G401.6 (cell line): ENCODE data around the gene NUDT12.

Experiments used
- FAIRE-seq: peaks from 2 replicates; lab custom pipeline; 2012; peaks lifted over from hg19 to GRCh38; lab: Jason Lieb, UNC

The NUDT12 gene

DNA sequence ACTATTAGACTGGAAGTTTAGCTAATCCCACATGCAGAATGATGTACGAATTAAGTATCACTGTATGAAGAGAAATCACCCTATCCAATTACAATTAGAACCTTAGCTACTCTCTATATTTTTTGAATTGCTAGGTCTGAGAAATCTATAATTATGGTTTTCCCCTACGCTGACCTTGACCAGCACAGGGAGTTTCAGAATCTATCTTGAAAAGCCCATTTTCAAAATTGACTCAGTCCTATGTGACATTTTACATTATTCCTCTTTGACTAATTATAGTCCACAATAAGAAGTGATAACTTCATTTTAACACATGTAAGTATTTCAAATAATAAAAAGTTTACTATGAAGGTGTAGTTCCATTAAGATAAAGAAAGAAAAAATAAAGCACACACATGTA lies 21.5 kb downstream of the NUDT12 start:
- peak; percentile 47 for FAIRE-seq

DNA sequence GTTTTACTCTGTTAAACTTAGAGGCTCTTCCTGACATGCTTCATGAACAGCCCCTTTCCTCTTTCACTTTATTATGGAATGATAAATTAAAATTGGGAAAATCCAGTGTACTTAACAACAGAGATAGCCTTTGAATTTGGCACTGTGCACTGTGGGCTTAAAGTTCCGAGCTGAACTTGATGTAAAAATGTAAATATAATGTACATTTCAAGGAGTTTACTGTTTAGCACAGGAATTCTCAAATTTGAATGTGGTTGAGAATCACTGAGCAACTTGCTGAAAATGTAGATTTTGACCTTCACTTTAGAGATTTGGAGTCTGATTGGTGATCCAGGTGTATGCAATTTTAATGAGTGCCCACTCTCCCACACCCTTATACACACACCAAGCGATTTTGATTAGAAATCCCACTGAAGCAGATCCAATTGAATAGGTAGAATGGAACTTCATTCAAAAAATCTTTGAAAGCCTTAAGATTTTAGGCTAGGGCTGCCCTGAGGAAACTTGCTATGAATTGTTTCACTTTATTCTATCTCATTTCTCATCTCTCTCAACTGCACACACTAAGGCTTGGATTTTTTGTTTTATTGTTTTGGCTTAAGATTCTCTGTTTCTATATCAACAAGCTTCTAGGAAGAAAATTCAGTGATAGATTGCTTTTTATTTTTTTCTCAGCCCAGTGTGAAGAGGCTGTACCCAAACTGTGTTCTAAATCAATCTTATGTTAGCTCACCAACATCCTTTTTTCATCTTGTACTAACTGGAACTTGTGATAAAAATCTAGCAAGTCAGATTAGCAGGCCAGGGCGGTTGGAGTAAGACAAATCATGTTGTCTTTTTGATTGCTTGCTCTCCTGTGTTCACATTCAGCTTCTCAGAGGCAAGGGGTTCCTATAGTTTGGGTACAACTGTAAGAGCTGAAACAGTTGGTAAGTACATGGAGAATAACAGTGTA lies 22.9 kb downstream of the NUDT12 start:
- no peak for FAIRE-seq

DNA sequence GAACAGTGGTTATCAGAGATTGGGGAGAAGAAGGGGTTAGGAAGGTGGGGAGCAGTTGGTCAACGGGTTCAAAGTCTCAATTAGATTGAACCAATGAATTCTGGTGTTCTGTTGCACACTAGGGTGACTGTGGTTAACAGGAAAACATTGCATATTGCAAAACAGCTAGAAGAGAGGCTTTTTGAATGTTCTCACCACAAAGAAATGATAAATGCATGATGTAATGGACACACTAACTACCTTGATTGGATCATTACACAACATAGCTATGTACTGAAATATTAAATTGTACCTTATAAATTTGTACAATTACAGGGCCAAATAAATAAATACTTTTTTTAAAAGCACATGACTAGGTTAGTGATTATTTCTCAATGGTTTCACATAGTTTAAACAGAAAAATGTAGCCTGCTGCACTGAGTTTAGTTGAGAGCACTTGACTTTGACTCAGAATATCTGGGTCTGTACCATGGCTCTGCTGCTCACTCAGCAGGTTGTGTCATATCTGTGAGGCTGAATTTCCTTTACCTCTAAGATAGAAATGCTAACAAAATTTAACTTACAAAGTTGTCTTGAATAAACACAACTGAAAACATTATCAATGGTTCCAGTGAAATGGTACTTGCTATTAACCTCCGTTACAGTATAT lies 30.4 kb downstream of the NUDT12 start:
- FAIRE-seq, result no peak

DNA sequence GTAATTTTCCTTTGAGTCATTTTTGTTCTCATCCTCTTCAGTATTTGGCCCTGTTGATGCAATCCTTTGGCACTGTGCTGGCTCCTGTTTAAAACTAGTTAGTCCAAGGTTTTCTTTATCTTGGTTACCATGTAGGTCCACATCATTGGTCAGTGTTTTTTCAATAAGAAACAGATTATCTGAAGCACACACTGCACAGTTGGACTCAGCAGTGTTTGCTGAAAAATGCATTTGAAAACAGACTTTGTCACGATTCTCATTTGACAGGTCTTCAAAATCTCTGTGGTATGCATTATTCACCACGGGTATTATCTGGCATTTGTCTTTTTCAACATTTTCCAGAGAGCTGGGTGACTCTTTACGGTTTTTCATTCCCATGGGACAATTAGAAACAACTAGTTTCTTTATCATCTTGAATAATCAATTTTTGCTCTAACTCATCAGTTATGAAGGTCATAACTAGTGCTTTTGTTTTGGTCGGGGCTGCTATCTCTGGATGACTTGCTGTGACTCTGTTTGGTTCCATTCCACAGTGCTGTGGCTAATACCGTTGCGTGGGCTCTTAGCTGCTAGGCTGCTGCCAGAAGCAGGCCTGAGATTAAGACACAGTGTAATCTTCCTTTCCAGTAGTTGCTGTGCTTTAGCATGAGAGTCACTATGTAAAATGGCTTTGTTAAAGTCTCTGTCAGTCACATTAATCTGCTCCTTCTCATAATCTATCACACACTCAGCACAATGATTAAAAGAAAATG lies 36.2 kb downstream of the NUDT12 start:
- FAIRE-seq, result no peak

DNA sequence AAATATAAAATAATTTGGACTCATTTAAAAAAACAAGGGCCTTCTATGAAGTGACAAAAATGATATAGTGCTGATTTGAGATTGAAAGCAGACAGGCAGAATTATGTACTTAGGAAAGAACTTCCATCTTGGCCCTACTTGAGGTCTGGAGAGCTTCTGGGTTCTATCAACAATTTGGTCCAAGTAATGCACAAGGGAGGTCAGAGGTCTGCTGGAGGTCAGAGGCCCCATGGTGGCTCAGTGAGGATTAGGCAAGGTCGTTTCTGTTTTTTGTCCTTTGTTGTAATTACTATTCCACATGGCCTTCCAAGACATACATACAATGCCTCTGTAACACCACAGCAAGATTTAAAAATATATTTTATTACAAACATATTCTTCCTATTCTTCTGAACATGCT lies 37.2 kb downstream of the NUDT12 start:
- FAIRE-seq, result no peak

DNA sequence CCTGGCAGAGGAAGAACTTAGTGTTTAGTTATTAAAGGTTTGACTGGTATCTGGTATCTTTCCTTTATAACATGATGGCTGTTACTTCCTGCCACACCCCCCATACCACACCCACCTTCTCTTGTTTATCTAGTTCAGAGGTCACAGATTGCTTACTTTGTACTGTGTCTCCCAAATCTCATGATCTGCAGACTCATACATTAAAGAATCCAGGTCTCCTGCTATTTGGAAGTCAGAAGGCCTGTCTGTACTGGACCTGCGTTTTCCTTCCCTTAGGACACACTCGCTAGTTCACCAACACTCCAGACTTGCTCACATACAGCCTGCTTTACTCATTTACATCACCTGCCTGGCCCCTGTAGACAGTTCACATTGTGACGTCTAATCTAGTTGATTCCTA lies 39.3 kb downstream of the NUDT12 start:
- FAIRE-seq, result no peak

DNA sequence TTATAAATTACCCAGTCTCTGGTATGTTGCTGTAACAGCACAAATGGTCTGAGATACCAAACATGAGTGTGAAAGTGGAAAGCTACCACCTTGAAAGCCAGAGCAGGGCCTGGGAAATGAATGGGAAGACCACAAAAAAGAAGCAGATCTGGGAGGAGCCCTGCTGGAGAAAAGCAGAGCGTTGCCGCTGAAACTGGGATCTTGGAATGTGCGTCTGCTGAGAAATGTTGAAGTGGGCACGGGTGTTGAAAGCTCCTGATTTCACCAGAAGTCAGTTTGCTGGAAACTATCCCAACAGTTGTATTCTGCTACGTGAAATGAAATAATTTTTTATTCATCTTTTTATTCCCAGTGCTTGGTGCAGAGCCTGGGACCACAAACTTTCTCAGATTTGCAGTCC lies 40.0 kb downstream of the NUDT12 start:
- no peak for FAIRE-seq

DNA sequence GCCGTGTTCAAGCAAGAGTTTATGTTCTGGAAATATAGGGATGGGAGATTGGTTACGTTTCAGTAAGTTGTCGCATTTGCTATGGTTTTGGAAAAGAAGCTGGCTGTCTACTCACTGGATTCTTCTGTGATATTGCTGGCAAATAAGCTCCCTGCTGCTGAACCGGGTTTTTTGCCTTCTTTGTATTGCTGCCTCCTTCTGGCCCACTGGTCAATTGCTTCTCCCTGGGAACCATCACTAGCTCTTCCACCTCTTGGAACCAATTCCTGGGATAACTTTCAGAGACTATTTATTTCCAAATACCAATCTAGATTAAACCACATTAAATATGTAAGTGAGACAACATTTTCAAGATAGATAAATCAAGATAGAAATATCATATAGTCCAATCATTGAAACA lies 43.0 kb downstream of the NUDT12 start:
- peak; percentile 49 for FAIRE-seq

DNA sequence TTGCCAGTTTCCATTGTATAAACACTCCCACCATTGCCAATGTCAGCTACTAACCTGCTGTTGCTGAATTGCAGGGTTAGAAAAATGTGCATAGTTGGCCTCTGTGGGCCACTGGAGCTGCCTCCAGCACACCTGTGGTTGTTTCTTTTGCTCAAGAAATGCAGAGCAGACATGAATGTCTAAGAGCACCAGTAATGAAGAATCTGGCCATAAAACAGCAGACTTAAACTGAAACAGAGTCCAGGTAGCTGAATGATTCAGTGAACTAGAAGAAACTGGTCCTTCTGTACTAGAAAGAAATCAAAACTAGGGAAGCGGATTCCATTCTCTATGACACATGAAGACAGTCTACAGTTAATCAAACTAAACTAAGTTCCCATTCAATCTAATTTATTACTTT lies 48.2 kb downstream of the NUDT12 start:
- FAIRE-seq, result no peak

DNA sequence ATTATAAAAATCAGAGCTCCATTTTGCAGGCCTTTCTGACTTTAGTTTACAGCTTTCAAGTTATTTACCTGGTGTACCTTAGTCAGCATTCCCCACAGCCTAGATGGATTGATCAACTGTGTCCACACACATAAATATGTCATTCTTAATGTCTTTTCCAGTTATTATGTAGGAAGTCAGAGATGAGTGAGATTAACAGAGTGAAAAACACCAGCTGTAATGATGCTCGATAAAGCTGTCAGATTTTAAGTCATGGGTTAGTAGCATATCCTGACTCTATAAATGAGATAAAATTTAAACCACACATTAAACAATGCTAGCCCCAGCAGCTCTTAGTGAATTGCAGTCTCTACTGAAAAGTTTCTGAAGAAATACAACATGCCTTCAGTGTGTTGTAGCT lies 48.9 kb downstream of the NUDT12 start:
- FAIRE-seq, result no peak

DNA sequence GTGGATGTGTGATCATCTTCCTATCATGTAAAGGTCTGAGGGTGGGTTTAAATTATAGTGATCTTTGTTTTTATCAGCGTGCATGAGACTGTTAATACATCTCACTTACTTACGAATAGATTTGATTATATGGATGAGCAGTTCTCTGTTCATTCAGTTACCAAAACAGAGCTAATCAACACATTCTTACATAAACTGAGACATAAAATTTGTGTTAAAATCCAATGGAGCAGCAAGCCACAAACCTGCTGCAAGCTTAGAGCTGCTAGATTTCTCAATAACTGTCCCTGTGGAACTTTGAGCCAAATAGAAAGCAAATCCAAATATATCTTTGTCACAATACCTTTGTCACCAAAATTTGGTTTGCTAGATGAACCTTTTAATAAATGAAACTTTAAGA lies 50.1 kb downstream of the NUDT12 start:
- FAIRE-seq, result no peak

DNA sequence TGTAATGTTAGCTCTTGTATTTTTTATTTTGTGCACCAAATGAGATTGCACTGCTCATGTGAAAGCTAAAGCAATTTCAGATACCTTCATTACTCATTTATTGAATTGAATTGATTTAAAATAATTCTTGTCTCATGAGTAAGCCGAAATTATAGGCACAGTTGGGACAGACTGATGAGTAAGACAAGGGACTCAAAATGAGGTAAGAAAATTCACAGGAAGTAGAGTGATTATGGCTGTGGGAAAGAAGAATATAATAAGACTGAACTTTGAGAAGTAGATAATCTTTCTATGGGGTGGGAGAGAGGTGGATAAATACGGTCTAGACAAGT lies 51.1 kb downstream of the NUDT12 start:
- FAIRE-seq, result no peak

DNA sequence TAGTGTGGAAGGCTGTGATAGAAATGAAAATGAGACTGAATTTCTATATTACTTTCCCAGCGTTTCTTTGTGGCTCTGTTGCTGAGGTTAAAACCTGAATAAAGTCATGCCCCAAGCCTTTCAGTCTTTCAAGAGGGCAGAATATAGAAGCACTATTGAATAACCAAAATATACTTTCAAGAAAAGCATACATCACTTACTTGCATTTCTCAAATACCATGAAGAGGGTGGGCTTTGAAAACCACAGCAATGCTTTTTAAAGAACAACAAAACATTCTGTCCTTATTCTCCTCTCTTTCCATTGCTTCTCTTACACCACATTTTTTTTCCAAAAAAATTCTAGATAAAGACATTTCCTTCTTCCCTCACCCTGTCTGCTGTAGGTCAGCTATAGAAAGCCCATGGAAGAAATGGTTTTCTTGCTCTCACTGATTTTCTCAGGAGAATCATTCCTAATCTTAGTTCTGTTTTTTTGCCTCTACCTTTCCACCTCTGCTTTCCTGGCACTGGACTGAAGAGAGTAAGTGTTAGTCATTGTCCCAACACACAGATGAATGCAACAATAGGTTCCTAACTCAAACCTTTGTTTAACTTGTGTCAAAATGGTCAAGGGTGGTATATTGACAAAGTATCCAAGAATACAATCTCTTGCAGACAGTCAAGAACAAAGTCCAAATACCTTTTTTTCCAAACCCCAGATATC lies 51.6 kb downstream of the NUDT12 start:
- no peak for FAIRE-seq

DNA sequence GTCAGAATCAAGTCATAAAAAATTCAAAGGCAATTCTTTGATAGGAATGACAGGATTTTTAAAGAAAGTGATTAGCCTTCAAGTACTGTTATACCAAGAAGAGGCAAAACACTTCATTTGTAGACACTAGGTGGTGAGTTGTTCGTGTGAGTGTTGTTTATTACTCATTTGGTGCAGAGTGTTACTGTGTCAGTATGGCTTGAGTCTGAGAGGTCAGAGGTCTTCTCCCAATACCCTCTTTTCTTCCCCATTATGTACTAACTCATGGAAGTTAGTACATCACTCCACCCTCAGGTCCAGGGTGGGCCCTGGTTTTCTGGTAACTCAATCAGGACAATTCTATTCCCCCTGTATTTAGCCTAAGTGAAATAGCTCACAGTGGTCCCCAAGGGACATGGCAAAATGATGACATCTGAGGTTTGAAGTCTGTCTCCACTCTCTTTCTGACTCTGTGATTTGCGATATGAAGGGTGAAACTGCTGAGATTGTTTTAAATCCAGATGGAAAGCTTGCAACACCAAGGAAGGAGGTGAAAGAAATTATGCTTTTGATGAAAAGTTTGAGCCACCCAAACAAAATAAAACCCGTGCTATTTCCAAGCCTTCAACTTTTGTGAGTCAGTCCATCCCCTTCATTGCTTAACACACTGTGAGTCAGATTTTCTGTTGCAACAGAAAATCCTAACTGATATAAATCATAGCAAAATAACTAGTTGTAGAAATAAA lies 56.8 kb downstream of the NUDT12 start:
- no peak for FAIRE-seq

DNA sequence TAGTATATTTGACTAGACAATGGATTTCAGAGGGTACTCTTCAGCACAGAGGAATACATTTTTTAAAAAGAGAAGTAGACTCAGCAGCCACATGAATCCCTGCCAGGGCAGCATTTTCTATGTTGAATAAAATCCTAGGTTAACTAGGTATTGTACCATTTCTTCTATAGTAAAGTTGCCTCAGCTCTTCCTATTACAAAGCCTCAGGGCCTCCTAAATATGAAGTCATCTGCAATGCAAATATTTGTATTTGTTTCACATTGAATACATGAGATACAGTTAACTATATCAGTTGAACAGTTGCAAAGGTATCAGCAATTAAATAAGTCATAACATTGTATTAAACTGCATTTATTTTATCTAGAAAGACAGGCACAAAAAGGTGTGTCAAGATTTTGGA lies 59.5 kb downstream of the NUDT12 start:
- no peak for FAIRE-seq

DNA sequence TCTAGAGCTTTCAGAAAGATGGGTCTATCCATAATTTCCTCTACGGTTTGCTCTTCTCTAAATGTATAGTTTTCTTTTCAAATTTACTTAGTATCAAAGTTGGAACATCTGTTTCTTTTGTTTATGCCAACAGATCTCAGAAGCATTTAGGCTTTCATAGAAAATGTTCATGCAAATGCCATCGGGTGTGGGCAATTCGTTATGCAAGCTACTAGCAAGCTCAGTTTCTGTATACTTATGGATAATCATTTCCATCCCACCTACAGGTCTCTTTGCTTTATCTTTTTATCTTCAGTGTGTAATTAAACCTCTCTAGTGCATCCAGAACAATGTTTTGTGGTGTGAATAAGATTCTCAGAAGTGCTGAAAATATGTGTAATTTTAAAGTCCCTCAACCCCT lies 59.9 kb downstream of the NUDT12 start:
- no peak for FAIRE-seq
